GM19025 (cell line): Measurements from ENCODE around the gene YPEL5.

Source experiments
- ATAC-seq: cut with Tn5 transposase; IDR thresholded peaks from one replicate; pipeline ENCODE4 v1.9.1; 2021; ENCODE audit warnings: mild to moderate bottlenecking, low read depth, moderate library complexity; ENCODE audit not compliant: unreplicated experiment

The YPEL5 gene

DNA sequence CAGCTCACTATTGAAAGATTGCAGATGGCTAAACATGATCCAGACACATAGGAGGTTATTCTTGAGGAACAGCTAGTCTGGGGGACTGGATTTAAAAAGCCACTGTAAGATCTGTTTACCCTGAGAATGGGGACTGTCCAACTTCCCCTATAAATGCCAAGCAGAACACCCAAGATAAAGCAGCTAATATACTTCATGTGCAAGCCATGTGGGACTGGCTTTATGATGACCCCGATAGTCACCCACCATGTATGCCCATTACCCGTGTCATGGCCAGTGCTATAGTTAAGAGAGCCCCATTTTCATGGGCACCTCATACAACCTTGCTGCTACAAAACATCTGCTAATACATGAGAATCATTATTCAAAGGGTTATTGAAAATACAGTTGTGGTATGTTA is 16.0 kb downstream of the YPEL5 start:
- no peak for ATAC-seq

DNA sequence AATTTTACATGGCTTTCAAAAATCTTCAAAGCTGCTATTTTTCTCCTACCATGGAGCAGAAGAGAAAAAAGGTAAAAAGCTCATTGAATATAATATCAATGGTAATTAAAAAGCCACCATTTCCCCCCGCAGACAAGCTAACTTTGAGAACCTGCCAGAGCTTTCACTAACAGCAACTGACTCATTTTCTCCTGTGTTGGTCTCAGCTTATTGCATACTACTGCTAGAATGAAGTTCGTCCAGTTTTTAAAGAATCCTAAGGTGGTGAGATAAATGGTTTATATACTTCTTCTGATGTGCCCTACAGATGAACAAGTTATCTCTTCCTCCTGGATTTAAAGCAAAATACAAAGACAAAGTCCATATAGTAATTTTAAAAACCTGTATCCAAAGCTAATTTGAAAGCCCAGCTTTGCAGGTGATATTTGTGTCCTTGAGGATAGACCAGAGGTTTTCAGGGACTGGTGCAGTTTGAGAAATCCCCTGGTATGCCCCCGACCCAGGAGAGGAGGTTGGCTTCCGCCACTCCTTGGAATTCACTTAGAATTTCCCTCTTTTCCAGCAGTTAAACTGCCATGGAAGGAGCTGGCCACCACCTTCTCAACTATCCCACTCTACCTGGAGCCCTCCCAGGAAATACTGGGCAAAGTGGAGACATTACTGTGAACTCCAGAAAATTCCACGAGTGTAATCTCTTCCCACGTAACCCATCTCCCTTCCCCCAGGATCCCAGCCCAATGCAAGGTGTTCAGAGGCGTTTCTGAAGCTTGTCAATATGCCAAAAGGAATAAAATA is 17.5 kb downstream of the YPEL5 start:
- no peak for ATAC-seq

DNA sequence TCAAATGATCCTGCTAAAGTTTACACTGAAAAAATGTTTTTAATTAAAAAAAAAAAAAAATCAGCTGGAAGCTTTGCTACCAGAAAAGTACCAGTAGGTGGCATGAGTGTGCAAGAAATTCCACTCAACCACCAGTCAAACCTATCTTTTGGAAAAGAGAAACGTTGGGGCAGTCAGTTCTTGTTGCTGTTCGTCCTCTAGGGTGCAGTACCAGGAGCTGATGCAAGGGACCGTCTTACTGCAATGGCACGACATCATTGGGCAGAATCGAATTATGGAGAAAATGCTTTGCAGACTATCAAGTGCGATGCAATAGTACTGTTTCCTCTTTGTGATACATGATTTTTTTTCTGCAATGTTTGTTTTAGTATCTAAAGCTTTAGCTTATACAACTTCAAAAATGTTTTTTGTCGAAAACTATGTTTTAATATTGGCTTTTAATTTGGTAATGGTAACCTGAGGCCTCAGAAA is 18.3 kb downstream of the YPEL5 start:
- ATAC-seq, result peak; percentile 65

DNA sequence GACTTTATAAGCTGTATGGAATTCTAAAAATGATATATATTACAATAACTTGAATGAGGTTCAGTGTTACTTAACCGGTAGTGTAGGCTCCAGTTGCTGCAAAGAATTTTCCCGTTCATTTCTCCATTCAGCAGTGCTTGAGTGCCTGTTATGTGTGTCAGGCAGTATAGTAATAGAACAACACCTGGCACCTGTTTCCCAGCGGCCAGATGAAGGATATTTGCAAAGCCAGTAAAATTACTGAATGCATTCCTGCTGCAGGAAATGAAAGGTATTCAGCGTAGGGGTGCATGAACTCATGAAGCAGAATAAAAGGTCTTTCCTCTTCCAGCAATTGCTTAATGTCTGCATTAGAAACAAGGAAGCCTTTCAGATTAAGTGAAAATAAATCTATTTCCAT is 18.8 kb downstream of the YPEL5 start:
- ATAC-seq, result no peak

DNA sequence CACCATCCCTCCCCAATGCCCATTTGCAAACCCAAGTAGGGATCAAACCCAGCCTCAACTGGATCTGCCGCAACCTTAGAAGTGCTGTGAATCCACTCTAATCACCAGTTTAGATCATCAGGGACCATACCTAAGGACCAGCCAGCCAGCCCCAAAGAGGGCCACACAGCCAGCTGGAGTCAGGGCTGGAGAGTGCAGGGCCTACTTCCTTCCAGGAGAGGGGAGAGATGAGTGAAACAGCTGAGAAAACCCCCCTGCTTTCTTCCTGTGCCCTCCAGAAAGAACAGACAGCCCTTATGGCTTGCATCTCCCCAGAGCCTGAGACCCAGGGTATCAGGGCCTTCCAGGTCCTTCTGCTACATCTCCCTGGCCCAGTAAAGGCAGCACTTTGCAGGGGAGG is 25.8 kb downstream of the YPEL5 start:
- no peak for ATAC-seq

DNA sequence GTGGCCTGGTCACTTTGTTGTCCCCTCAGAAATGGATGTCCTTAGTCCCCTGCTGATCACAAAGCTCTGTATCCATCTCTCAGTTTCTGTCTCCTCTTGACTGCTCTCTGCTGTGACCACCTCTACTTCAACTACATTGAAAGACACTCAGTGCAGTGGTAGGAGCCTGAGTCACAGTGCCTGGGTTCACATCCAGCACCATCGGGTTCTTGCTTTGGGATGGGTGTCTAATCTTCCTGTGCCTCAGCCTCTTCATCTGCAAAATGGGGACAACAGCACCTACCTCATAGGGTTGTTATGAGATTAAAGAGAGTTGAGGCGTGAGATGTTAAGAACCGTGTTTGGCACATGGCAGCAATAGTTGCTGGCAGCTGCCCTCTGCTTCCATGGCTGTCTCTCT is 30.6 kb downstream of the YPEL5 start:
- ATAC-seq, result no peak

DNA sequence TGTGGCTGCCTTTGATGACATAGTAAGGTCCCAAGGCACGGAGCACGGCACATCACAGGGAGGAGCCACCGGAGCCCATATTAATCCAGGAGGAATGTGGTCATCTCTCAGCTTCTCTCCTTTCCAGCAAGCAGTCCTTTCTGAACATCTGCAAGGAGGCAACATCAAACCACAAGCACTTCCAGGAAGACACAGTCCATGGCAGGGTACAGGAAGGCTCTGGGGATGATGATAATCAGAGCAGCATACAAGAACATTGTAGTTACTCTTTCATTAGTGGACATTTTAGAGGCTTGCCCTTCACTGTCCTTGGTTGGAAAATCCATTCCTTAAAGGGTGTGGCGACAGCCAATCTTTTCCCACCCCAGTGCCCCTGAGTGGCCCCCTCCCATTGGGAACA is 31.1 kb downstream of the YPEL5 start:
- no peak for ATAC-seq

DNA sequence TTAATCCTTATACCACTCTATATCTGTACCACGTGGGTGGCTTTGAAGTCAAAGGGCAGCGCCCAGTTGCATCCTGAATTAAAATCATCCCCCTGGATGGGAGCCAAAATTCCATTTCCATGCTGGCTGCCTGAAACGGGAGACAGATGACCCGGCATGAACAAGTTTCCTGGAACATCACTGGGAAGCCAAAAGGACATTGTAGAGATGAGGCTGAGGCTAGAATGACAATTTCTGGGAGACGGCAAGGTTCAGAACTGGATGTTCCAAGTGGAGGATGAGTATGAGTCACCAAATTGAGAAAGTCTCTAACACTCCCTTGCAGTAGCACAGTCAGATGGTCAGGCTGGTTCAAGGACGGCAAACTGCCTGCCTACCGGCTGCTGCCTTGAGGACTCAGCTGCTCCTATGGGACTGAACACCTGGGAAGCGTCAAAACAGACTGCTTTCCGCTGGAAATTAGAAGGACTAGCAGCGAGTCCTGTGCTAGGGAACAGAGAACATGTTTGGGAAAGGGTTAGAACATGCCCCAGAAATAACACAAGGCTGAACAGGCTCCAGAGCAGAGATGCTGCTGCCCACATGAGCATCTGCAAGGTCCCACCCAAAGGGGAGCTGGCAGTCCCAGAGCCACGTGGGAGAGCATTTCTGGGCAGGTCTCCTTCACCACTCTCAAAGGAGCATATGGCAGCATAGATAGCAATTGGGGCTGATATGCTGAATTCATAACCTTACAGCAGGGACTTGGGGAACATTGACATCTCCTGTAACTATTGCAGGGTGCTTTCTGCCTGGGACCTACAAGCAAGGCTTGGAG is 32.0 kb downstream of the YPEL5 start:
- ATAC-seq, result no peak

DNA sequence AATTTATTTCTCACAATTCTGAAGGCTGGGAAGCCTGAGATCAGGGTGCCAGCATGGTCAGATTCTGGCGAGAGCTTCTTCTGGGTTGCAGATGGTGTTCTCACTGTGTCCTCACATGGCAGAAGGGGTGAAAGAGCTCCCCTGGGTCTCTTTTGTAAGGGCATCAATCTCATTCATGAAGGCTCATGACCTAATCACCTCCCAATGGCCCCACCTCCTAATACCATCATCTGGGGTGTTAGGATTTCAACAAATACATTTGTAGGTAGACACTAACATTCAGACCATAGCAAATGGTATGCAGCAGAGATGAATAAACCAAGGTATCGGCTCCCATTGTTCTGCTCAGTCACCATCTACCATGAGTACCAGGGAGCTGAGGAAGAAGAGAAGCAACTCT is 32.7 kb downstream of the YPEL5 start:
- no peak for ATAC-seq

DNA sequence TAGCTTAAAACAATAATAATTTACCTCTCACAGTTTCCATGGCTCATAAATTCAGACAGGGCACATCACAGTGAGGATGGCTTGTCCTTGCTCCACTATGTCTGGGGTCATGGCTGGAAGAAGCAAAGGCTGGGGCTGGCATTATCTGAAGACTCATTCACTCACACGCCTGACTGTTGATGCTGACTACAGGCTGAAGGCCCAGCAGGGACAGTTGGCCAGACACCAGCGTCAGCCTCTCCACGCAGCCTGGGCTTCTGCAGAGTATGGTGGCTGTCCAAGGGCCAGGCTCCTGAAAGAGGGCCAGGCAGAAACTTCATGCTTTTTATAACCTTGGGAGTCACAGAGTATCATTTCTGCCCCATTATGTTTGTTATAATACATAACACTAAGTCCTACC is 33.4 kb downstream of the YPEL5 start:
- no peak for ATAC-seq

DNA sequence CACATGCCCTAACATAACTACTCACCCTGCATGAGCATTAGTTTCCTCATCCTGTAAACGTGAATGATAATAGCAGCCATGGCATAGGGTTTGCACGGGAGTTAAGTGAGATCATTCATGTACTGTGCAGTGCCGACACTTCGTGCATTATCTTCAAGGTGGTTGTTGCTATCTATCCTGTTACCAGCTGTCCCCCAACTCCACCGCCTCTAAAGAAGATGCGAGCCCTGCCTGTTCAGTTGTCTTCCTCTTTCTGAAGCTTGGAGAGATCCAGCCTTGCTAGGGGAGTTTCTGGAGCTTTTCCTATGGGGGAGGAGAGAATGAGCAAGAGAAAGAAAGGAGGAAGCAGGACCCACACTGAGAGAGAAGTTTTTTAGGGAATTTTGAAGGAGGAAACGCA is 34.4 kb downstream of the YPEL5 start:
- ATAC-seq, result no peak

DNA sequence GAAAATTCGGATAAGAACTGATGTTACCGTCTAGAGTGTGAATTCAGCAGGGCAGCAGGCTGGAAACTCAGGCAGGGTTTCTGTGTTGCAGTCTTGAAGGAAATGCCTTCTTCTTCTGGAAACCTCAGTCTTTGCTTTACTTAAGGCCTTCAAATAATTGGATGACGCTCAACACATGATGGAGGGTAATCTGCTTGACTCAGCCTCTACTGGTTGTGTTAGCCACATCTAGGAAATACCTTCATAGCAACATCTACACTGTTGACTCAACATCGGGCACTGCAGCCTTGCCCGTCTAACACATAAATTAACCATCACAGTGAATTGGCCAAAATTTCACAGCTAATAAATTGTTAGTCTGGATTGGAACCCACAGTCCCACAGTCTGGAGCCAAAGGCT is 37.2 kb downstream of the YPEL5 start:
- ATAC-seq, result no peak

DNA sequence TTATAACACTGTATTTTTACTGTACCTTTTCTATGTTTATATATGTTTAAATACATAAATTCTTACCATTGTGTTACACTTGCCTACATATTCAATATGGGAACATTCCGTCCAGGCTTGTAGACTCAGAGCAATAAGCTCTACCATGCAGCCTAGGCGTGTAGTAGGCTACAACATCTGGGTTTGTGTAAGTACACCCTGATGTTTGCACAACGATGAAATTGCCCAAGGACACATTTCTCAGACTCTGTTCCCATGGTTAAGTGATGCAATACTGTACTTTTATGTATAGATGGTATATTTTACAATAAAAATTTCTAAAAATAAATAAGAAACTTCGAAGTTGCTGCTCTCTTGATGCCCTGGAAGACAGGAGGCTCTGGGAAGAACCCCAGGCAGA is 38.4 kb downstream of the YPEL5 start:
- no peak for ATAC-seq

DNA sequence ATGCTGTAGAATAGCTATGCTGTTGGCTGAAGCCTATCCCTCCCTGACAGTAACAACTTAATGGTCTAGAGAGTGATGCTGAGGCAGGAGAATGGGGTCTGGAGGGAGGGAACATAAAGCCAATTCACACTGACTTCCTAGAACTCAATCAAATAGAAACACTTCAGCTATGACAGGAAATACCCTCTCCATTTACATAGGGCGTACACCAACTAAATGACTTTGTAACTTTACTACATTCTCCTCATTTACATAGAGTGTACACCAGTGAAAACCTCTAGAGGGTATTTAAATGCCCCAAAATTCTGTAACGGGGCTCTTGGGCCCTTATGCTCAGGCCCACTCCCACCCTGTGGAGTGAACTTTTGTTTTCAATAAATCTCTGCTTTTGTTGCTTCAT is 41.5 kb downstream of the YPEL5 start:
- ATAC-seq, result no peak

DNA sequence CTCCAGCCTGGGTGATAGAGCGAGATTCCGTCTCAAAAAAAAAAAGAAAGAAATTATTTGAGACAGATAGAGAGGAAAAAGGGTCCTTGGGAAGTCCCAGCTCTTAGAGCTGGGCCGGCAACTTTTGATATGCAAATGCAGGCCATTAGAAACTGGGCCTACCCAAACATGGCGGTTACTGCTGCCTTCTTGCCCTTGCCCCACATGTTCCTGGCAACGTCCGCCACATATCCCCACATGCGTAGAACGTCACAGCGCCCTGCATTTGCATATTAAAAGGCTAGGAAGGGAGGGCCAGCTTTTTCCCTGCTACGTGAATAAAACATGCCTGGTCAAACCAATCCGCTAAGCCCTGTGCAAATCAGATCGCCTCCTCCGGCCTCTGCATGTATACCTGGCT is 43.8 kb downstream of the YPEL5 start:
- no peak for ATAC-seq

DNA sequence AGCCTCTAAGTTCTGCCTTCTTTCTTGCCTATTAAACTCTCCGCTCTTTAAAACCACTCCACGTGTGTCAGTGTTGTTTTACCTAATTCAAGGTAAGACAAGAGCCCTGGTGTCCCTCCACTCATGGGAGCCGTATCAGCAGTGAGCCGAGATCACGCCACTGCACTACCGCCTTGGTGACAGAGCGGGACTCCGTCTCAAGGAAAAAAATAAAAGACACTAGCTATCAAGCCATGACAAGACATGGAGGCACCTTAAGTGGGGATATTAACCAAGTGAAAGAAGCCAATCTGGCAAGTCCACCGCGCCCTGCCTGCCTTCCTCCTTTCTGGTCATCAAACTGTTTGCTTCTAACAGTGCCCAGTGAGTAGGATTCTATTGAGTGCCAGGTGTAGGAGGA is 44.3 kb downstream of the YPEL5 start:
- ATAC-seq, result no peak

DNA sequence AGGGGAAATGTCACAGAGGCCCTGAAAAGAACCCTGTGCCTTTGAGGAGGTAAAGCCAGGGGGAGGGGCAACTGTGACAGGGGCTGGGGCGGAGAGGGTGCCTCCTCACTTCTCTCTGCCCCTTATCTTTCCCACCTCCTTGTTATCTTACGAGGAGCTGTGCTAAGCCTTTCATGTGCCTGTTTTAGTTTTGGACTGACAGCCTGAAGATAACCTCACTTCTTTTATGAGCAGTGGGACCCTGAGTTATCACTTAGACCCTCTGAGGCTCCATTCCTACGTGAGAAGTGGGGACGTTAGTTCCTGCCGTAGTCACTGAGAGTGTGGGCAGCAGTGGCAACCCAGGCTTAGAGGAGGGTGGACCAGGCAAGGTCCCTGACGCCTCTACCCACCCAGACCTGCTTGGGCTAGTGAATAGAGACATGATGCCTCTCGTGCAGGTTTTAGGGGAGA is 45.0 kb downstream of the YPEL5 start:
- no peak for ATAC-seq

DNA sequence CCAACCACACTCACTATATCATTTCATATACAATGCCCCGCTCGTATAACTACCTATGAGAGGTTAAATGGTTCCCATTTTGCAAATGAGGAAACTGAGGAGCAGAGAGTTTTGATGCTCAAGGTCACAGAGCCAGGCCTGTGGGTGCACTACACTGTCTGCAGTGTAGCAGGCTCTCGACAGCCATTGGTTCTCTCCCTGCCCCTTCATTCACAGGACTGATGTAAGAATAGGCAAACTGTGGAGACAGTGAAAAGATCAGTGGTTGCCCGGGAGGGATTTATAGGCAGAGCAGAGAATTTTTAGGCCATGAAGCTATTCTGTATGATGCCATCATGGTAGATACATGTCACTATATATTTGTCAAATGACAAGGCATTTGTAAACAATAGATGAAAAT is 45.5 kb downstream of the YPEL5 start:
- no peak for ATAC-seq

DNA sequence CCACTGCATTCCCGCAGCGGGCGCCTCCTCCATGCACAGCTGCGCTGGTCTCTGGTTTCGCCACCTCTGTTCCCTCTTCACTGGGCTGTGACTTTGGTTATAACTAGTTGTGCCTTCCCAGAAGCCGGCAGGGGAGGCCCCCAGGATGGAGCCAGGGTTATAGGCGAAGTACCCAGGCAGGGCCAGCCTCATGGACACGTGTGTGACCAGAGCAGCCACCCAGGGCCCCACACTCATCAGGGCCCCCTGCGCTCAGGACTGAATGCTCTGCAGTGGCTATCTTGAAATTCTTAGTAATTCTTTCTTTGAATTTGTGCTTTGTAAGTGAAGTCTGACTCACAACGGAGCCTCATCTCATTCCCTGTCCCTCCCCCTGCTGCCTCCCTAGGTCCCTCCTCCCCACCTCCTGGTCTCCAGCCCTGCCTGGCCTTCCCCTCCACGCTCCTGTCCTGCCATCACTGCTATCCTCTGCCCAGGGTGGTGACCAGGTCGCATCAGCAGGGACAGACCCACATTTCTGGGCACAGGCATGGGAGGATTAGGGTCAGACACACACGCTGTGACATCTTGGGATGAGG is 46.4 kb downstream of the YPEL5 start:
- ATAC-seq, result no peak

DNA sequence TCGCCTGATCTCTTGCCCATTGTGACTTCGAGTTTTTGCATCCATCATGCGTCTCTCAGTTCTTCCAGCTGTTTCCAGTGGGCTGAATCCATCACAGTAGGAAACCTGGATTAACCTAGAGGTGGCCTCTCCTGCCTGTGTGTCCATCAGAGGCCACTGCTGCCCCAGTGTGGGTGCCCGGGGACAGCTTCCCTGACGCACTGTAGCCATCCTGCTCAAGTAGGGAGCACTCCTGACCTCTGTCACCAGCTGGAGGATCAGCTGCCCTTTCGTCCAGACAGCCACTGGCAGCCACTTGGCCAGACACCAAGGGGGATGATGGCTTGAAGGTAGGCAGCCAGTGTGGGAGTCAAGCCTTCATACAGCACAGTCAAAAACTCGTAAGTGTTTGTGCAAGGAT is 47.6 kb downstream of the YPEL5 start:
- no peak for ATAC-seq

DNA sequence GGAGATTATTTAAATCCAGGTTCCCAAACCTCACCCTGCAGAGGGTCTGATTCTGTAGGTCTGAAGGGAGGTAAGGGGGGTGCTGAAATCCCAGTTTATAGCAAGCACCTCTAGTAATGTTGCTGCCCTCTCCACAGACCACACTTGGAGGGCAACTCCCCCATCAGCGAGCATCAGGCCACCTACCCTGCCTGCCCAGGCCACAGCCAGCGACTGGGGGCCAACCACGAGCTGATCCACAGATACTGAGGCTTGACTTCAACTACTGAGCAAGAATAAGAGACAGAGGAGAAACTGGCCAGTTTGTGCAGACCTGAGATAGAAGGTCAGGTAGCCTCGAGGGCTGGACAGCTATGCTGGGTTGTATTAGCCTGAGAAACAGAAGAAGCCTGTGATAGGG is 48.2 kb downstream of the YPEL5 start:
- no peak for ATAC-seq
